ENCODE results near the gene GARS1.

GRCh38 chr7:30649717-30650420, 55.2 kb downstream of the GARS1 start:
- TF ChIP-seq CTCF (IDR thresholded peaks at IDR 0.05; ENCODE audit: poor library complexity, severe bottlenecking) (no peak), TAF1 (IDR thresholded peaks at IDR 0.05; ENCODE audit: low read depth) (no peak), SMC3 (conservative IDR thresholded peaks at IDR 0.05; ENCODE audit: poor library complexity) (no peak), MXI1 (conservative IDR thresholded peaks at IDR 0.05; ENCODE audit: poor library complexity, severe bottlenecking) (no peak), EP300 (conservative IDR thresholded peaks at IDR 0.05; ENCODE audit: poor library complexity, severe bottlenecking) (no peak), EZH2 (IDR thresholded peaks at IDR 0.05; ENCODE audit: borderline replicate concordance, insufficient read depth, low read length, poor library complexity, severe bottlenecking) (no peak), RAD21 (conservative IDR thresholded peaks at IDR 0.05) (no peak), POLR2AphosphoS5 (IDR thresholded peaks at IDR 0.05) (no peak)
